Thyroid gland (tissue), 4 donors: Measurements from ENCODE around the gene ZNF367.

Experiments
- CTCF ChIP-seq, 6 experiments: fragments of 200-600 bp in 3 of 6; fragments of 450-650 bp in 3 of 6; sonication (generic) in 3 of 6; IDR thresholded peaks; one replicate each; pipeline ENCODE4 v1.5.1; 2016 to 2019; ENCODE audit warnings: antibody characterized with exemption in 6 of 6, mild to moderate bottlenecking in 2 of 6, inconsistent platforms in 1 of 6, moderate library complexity in 1 of 6
- POLR2A ChIP-seq, 2 donors: fragments of 450-650 bp; IDR thresholded peaks; one replicate each; pipeline ENCODE4 v1.6.1; 2017; ENCODE audit warnings: antibody characterized with exemption in 2 of 2, mild to moderate bottlenecking in 2 of 2, moderate library complexity in 1 of 2

- TF ChIP-seq CTCF (IDR thresholded peaks at IDR 0.05) (no peak), POLR2A (IDR thresholded peaks at IDR 0.05) (no peak)
Measured at GRCh38 chr9:96448546-96449170, 30.5 kb upstream of the ZNF367 start.
